DMS153 treated with DMSO at 0.1 percent for 48 hours (cell line): ENCODE measurements around the gene BFAR.
"Not testable (repeated sequence)": the region's sequence is repeated elsewhere in the genome, so short reads cannot be mapped to it uniquely, and the experiment has no call there.

Source experiments
- DNase-seq: peaks from one replicate; lab custom pipeline; 2025; ENCODE audit not compliant: unreplicated experiment; lab: John Stamatoyannopoulos, UW

Gene BFAR

DNA sequence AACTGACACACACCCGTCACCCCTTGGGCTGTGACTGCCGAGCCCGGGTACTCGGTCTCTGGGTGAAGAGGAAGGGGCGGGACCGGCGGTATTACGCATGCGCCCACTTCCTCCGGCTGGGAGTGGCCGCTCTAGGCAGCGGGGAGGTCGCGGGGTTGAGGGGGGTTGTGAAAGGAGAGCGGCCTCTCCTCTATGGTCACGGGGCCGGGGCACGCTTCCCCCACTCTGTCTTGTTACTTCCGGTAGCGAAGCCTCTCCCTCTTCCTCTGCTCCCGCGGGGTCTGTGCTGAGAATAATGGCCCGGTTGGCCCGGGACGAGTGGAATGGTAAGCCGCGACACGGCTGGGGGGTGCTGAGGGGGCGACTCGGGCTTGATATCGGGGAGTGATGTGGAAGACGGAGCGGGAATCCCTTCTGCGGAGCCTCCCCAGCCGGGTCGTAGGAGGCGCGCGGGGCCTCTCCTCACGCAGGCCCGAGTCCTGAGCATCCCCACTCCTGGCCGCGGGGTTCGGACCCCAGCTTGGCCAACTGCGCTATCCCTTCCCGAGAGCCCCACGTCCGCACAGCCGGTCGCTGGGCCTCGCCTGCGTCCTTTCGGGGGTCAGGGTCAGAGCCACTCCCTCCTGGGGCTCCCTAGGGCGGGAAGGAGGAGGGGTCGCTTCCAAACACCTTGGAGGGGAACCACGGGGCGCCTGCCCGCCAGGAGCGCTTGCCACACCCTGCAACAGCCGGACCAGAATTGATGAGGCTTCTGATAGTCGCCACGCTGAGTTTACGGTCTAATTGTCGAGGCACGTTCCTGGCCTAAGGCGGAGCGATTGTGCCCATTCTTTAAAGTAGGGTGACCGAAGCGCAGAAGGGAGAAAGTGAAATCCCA is at the start of gene BFAR:
Gene BFAR (plus strand): TSS at position 259 of the 877 bp plus-strand sequence. CDS start 11,396 bp downstream, outside the sequence.
- DNase-seq = peak; percentile 91

DNA sequence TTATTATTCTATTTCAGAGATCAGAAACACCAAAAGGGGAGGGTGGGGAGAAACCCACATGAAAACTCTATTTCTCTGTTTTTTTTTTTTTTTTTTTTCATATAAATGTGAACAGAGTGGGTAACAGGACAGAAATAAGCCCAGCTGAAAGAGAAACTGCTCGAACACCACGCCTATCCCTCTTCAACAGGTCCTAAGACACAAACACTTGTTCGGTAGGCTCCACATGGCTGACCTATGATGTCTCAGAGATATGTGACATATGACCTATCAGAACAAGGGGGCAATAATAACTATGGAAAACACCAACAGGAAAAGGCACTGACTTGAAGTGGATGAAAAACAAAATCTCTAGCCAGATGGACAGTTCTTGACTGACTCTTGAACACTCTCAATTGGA is 47.5 kb upstream of the BFAR start:
- DNase-seq = no peak

GRCh38 chr16:14586637-14587305 is 46.0 kb upstream of the BFAR start:
- no peak for DNase-seq

DNA sequence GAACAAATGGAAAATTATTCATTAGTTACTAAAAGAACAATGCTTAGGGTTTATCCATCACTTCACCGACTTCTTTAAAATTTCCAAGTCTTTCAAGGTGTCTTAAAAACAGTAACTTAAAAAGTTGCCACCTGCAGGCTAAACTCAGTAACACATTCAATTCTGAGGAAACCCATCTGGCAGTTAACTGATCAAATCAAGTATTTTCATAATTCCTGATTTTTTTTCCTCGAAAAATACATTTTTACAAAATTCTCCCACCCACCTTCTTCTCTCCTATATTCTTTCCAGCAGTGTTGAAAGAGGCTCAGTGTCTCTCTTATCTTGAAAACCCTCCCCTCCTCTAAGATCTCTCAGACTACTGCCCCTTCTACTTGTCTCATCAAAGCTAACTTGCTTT is 32.6 kb upstream of the BFAR start:
- no peak for DNase-seq

DNA sequence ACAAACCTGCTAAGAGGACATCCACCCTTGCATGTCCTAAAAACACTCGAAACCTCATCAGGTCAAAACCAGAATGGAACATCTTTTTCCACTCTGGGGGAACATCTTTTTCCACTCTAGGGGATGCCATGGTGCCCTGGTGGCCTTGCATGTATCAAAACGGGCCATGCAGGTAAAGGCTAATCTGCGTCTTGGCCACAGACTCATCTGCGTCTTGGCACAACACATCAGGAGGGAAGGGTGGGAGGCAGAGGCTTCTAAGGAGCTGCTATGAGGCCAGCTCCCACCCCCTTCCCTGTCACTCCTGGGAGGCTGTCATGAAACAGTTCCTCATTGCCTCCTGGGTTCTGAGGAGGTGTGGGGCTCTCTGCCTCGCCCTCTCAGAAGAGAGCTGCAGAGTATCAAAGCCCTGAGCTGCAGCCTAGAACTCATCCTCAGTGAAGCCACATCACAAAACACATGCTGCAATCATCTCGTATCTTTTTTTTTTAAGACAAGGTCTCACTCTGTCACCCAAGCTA is 30.2 kb upstream of the BFAR start:
- DNase-seq = no peak

GRCh38 chr16:14606102-14606501 is 26.6 kb upstream of the BFAR start:
- no peak for DNase-seq

DNA sequence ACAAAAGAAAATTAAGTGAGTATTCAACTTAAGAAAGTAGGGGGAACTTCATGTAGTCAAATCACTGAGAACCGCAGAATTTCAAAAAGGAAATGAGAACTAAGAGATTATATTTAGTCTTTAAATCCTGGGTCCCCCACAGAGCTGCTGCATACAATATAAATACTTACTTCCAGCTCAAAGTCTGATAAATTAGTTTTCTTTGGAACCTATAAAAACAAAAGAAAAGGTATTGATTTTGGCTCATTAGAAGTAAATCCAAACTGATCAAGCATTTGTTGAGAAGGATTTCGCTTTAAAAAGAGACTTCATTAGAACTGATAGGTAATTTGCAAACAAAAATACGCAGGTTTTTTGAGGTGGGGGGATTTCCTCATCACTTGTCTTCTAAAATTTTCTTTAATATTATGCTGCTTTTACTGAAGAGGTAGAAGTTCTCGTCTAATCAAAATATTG is 24.6 kb upstream of the BFAR start:
- no peak for DNase-seq

GRCh38 chr16:14608604-14609003 is 24.1 kb upstream of the BFAR start:
- DNase-seq = no peak

DNA sequence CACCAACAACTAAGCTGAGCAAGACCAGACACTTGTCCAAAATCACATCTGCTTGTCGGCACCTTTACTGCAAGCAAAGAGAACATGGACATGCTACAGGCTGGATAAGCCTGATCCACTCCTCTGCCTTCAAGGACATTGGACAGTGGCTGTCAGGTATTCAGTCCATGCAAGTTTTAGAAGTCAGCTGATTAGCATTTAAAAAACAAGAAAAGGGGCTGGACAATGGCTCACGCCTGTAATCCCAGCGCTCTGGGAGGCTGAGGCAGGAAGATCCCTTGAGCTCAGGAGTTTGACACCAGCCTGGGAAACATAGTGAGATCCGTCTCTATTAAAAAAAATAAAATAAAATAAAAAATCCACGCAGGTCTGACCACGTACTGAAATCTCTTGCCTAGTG is 23.0 kb upstream of the BFAR start:
- no peak for DNase-seq

GRCh38 chr16:14611660-14612059 is 21.1 kb upstream of the BFAR start:
- no peak for DNase-seq

GRCh38 chr16:14613991-14614390 is 18.8 kb upstream of the BFAR start:
- DNase-seq = no peak

GRCh38 chr16:14616280-14616679 is 16.5 kb upstream of the BFAR start:
- no peak for DNase-seq

DNA sequence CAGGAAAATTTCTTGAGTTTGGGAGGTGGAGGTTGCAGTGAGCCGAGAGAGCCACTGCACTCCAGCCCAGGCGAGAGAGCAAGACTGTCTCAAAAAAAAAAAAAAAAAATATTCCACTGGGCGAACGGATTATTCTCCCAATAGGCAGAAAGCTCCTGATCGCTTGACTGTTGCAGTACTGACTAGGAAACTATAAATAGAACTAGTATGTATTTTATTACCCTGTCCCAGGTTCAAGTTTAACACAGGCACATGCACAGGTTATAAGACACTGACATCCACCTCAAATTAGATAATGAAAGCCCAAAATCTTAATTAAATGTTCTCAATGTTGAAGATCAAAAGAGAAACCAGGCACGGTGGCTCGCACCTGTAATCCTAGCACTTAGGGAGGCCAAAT is 14.2 kb upstream of the BFAR start:
- no peak for DNase-seq

DNA sequence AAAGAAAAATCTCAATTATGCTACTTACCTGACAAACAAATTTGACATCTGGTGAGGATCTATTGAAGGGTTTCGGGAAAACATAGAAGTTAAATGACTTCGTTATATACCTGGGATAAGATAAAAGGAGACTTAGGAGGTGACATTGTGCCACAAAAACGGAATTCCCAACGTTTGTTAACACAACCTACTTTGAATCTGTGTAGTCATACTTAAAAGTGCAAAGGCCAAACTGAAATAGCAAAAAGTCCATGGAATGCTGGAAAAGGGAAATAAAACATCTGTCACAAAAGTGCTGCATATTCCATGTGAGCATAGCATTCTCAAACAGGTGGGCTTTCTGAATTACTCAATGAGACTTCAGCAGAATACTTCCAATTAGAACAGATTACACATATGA is 5.7 kb upstream of the BFAR start:
- DNase-seq = no peak

GRCh38 chr16:14628806-14629611 is 3.7 kb upstream of the BFAR start:
- no peak for DNase-seq

DNA sequence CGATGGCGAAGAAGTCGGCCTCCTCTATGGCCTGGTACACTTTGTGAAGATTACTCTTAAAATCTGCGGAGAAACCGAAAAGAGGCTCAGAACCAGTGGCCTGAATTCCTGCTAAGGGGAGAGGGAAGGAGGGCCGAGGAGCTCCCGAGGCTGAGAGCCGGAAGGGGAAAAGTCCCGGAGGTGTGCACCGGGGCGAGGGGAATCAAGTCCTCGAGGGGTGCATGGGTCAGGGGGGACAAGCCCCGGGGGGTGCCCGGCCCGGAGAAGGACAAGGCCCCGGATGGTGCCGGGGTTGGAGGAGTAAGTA is 3.2 kb upstream of the BFAR start:
- DNase-seq = no peak

DNA sequence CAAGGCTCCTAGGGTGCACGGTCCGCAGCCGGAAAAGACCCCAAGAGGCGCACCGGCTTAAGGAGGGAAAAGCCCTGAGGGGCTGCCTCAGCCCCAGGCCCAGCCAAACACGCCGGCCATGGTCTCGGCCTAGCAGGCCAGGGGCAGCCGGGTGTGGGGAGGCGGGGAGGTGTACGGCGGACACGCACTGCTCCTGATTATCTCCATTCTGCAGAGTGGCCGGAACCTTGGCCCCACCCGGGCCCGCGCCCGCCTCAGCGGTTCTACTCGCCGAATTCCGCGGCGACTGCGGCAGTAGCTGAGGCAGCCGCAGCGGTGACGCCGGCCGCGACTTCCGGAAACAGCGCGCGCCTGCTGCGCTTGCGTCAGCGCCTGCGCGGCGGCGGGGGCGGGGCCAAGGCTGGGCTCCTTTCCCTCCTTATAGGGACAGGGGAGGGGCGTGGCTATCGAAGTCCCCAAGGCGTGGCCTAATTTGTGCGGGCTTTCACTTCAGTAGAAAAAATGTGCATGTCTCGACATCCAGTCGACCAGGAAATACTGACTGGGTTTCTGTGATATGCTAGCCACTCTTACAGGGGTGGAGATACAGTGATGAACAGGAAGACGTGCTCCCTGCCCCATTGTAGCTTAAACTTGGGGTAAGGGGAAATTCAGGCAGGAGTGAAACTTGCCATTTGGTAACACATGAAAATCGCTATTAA is 2.7 kb upstream of the BFAR start, which contains the start of gene PARN:
Gene PARN (minus strand): TSS at position 342 of the 701 bp plus-strand sequence. CDS start 135 bp downstream, at position 207.
- peak; percentile 98 for DNase-seq

GRCh38 chr16:14630620-14631330 is 2.0 kb upstream of the BFAR start:
- DNase-seq = not testable (repeated sequence)

GRCh38 chr16:14634389-14634725 is 1.6 kb downstream of the BFAR start:
- no peak for DNase-seq
